Colonic mucosa (tissue), 4 donors: ENCODE measurements around the gene TNIP1. TPM values are rescaled to one million over a fixed set of nuclear protein-coding genes. Genes with fewer than 3 reads are reported as not detected.

Source experiments
- DNase-seq: peaks from one replicate; pipeline ENCODE4 v3.0.0-alpha.2; 2020
- H3K27ac ChIP-seq: fragments of 200-600 bp; one replicate; pipeline ENCODE4 v1.8.0; 2021
- H3K27me3 ChIP-seq: fragments of 200-600 bp; one replicate; pipeline ENCODE4 v1.8.0; 2021
- H3K36me3 ChIP-seq: fragments of 200-600 bp; one replicate; pipeline ENCODE4 v1.8.0; 2021
- H3K4me1 ChIP-seq: fragments of 200-600 bp; one replicate; pipeline ENCODE4 v1.8.0; 2021; ENCODE audit warnings: mild to moderate bottlenecking
- H3K4me3 ChIP-seq: fragments of 200-600 bp; one replicate; pipeline ENCODE4 v1.8.0; 2021
- H3K9ac ChIP-seq, 2 donors: one replicate each; pipeline ENCODE4 v1.7.0; 2013; ENCODE audit warnings: control low read depth in 2 of 2, low read depth in 2 of 2, low read length in 2 of 2
- H3K9me3 ChIP-seq: fragments of 200-600 bp; one replicate; pipeline ENCODE4 v1.8.0; 2021
- CTCF ChIP-seq: fragments of 200-600 bp; IDR thresholded peaks from one replicate; pipeline ENCODE4 v1.8.0; 2022; ENCODE audit warnings: antibody characterized with exemption, mild to moderate bottlenecking
- intact Hi-C: fragments of 100-400 bp; cut with DNase I; formaldehyde crosslinking; loops from one replicate; pipeline ENCODE4 v1.14.1; 2022
- total RNA-seq, 2 donors: library from RNA; stranded (reverse); fragmentation: NEBNext Ultra II Directional in 1 of 2; extraction: Animal tissue kit (Norgen Biotek cat#: 25700) in 1 of 2; gene quantifications; one replicate each; pipeline ENCODE4 v1.2.1, GENCODE V29; 2021
- donor health status: healthy.
- donor health status: DM: no; HTN: no; CAD: no.
- donor health status: DM: no; HTN: no; CAD: no.

Gene TNIP1
- total RNA-seq, 2 donors from 2014 or later: 153 to 220 TPM

- no peaks in the 10 kb centered on the region for H3K36me3 ChIP-seq
- H3K4me1 ChIP-seq: peaks cover 3% of the 10 kb centered on the region
- no peak overlapping the region for H3K27ac ChIP-seq
- no peaks in the 10 kb centered on the region for H3K27me3 ChIP-seq
- H3K4me3 ChIP-seq: no peak overlapping the region
- intact Hi-C loops: loop anchor here (5.0 kb wide), 3 partner anchors 44 to 159 kb away; no protein-coding TSS in a partner anchor
- no peak for TF ChIP-seq CTCF
- DNase-seq: peak; percentile 9
- H3K9me3 ChIP-seq: no peaks in the 10 kb centered on the region
- peak overlapping the region in 1 of 2 donors; percentile 15 for H3K9ac ChIP-seq
Observed at GRCh38 chr5:151002681-151003502, 77.9 kb downstream of the TNIP1 start.

GRCh38 chr5:151002250-151002649 is 78.6 kb downstream of the TNIP1 start:
- peaks cover 3% of the 10 kb centered on the region for H3K4me1 ChIP-seq
- no peak overlapping the region for H3K27ac ChIP-seq
- TF ChIP-seq CTCF: peak; percentile 25
- H3K36me3 ChIP-seq: no peaks in the 10 kb centered on the region
- peak; percentile 30 for DNase-seq
- no peaks in the 10 kb centered on the region for H3K9me3 ChIP-seq
- H3K4me3 ChIP-seq: no peak overlapping the region
- intact Hi-C loops: loop anchor here (5.0 kb wide), 3 partner anchors 45 to 160 kb away; no protein-coding TSS in a partner anchor
- no peaks in the 10 kb centered on the region for H3K27me3 ChIP-seq
- H3K9ac ChIP-seq: no peak overlapping the region

GRCh38 chr5:151001436-151001835 is 79.4 kb downstream of the TNIP1 start:
- H3K4me1 ChIP-seq: no peaks in the 10 kb centered on the region
- intact Hi-C loops: loop anchor here (5.0 kb wide), 3 partner anchors 46 to 161 kb away; no protein-coding TSS in a partner anchor
- no peaks in the 10 kb centered on the region for H3K27me3 ChIP-seq
- H3K27ac ChIP-seq: no peak overlapping the region
- H3K36me3 ChIP-seq: no peaks in the 10 kb centered on the region
- H3K9ac ChIP-seq: no peak overlapping the region
- no peak for TF ChIP-seq CTCF
- no peak for DNase-seq
- no peaks in the 10 kb centered on the region for H3K9me3 ChIP-seq
- no peak overlapping the region for H3K4me3 ChIP-seq

GRCh38 chr5:150999704-151000442 is 81.0 kb downstream of the TNIP1 start:
- no peak overlapping the region for H3K27ac ChIP-seq
- no peak for DNase-seq
- H3K4me1 ChIP-seq: no peaks in the 10 kb centered on the region
- H3K36me3 ChIP-seq: no peaks in the 10 kb centered on the region
- no peaks in the 10 kb centered on the region for H3K9me3 ChIP-seq
- intact Hi-C loops: loop anchor here (5.0 kb wide), 3 partner anchors 47 to 162 kb away; no protein-coding TSS in a partner anchor
- TF ChIP-seq CTCF: no peak
- no peaks in the 10 kb centered on the region for H3K27me3 ChIP-seq
- H3K4me3 ChIP-seq: no peak overlapping the region
- no peak overlapping the region for H3K9ac ChIP-seq

- H3K27ac ChIP-seq: no peak overlapping the region
- H3K9me3 ChIP-seq: no peaks in the 10 kb centered on the region
- H3K9ac ChIP-seq: no peak overlapping the region
- no peak overlapping the region for H3K4me3 ChIP-seq
- H3K36me3 ChIP-seq: no peaks in the 10 kb centered on the region
- no peaks in the 10 kb centered on the region for H3K4me1 ChIP-seq
- no peak for DNase-seq
- no peak for TF ChIP-seq CTCF
- H3K27me3 ChIP-seq: no peaks in the 10 kb centered on the region
- intact Hi-C loops: no loop called here
Observed at GRCh38 chr5:150993826-150994412, 86.9 kb downstream of the TNIP1 start.
